Kasumi-1 (cell line): ENCODE results near the gene CALR3.
"Not testable (repeated sequence)": the region's sequence is repeated elsewhere in the genome, so short reads cannot be mapped to it uniquely, and the experiment has no call there.

Experiments
- DNase-seq, 2 experiments: peaks; one replicate each; lab custom pipeline; 2025; lab: John Stamatoyannopoulos, UW

Gene CALR3

GRCh38 chr19:16524991-16525734 is 29.2 kb upstream of the CALR3 start:
- DNase-seq = no peak

GRCh38 chr19:16522559-16523377 is 26.8 kb upstream of the CALR3 start:
- no peak for DNase-seq

- DNase-seq = no peak
Observed at GRCh38 chr19:16521715-16522289, 25.8 kb upstream of the CALR3 start.

- DNase-seq = no peak
Observed at GRCh38 chr19:16520986-16521624, 25.1 kb upstream of the CALR3 start.

- no peak for DNase-seq
Observed at GRCh38 chr19:16520074-16520973, 24.4 kb upstream of the CALR3 start.

- no peak for DNase-seq
Observed at GRCh38 chr19:16519230-16519687, 23.3 kb upstream of the CALR3 start.

- DNase-seq = no peak
Observed at GRCh38 chr19:16518483-16519229, 22.7 kb upstream of the CALR3 start.

- DNase-seq = no peak
Observed at GRCh38 chr19:16518061-16518460, 22.1 kb upstream of the CALR3 start.

GRCh38 chr19:16516923-16517610 is 21.1 kb upstream of the CALR3 start:
- DNase-seq = no peak

- DNase-seq = no peak
Observed at GRCh38 chr19:16516381-16516780, 20.4 kb upstream of the CALR3 start.

- no peak for DNase-seq
Observed at GRCh38 chr19:16514383-16515019, 18.5 kb upstream of the CALR3 start.

- DNase-seq = not testable (repeated sequence)
Observed at GRCh38 chr19:16512611-16513010, 16.6 kb upstream of the CALR3 start.

- DNase-seq = no peak
Observed at GRCh38 chr19:16509141-16510061, 13.4 kb upstream of the CALR3 start.

GRCh38 chr19:16508546-16508945 is 12.6 kb upstream of the CALR3 start:
- DNase-seq = no peak

GRCh38 chr19:16506961-16507360 is 11.0 kb upstream of the CALR3 start:
- DNase-seq = no peak

- not testable (repeated sequence) for DNase-seq
Observed at GRCh38 chr19:16506161-16506560, 10.2 kb upstream of the CALR3 start.

GRCh38 chr19:16504271-16504670 is 8.3 kb upstream of the CALR3 start:
- DNase-seq = no peak

GRCh38 chr19:16497837-16498236 is 1.9 kb upstream of the CALR3 start:
- no peak for DNase-seq
